Thyroid gland (tissue), 4 donors: Measurements from ENCODE around the gene CNTNAP5. TPM values are rescaled to one million over a fixed set of nuclear protein-coding genes. Genes with fewer than 3 reads are reported as not detected.

ENCODE experiments used
- DNase-seq, 2 donors: peaks; one replicate each; pipeline ENCODE4 v3.0.0-alpha.2; 2019
- H3K27ac ChIP-seq, 3 donors: fragments of 200-600 bp; sonication (generic); 1 replicate in 2 of 3; 2 replicates in 1 of 3; pipeline ENCODE4 v1.5.1; 2016 to 2019; ENCODE audit warnings: mild to moderate bottlenecking in 1 of 3, moderate library complexity in 1 of 3
- H3K27me3 ChIP-seq: fragments of 200-600 bp; sonication (generic); one replicate; pipeline ENCODE4 v1.5.1; 2019
- H3K36me3 ChIP-seq, 2 donors: fragments of 200-600 bp; sonication (generic); one replicate each; pipeline ENCODE4 v1.5.1; 2016 to 2019
- H3K4me1 ChIP-seq, 2 donors: fragments of 200-600 bp; sonication (generic); one replicate each; pipeline ENCODE4 v1.5.1; 2017 to 2019
- H3K4me3 ChIP-seq, 3 donors: fragments of 200-600 bp; sonication (generic); replicated peaks in 1 of 3; 1 replicate in 2 of 3; 2 replicates in 1 of 3; pipeline ENCODE4 v1.5.1; 2016; ENCODE audit warnings: mild to moderate bottlenecking in 1 of 3
- H3K9me3 ChIP-seq: fragments of 200-600 bp; sonication (generic); one replicate; pipeline ENCODE4 v1.5.1; 2017
- POLR2A ChIP-seq, 2 donors: fragments of 450-650 bp; IDR thresholded peaks; one replicate each; pipeline ENCODE4 v1.6.1; 2017; ENCODE audit warnings: antibody characterized with exemption in 2 of 2, mild to moderate bottlenecking in 2 of 2, moderate library complexity in 1 of 2
- WGBS, 2 donors: methylation state at CpG; one replicate each; pipeline ENCODE4 v1.1.5; 2017; 5-methylcytosine and 5-hydroxymethylcytosine counted together
- intact Hi-C: fragments of 100-400 bp; cut with DNase I; formaldehyde crosslinking; loops from one replicate; pipeline ENCODE4 v1.15.1; 2023
- total RNA-seq, 4 donors: library from RNA; depleted of rRNA; stranded (reverse); fragments of >200 nt; gene quantifications; one replicate each; pipeline ENCODE4 v1.2.3, GENCODE V29; 2016
- TF ChIP-seq, protein P1 (sequence below), 6 experiments: fragments of 200-600 bp in 3 of 6; fragments of 450-650 bp in 3 of 6; sonication (generic) in 3 of 6; IDR thresholded peaks; one replicate each; pipeline ENCODE4 v1.5.1; 2016 to 2019; ENCODE audit warnings: antibody characterized with exemption in 6 of 6, mild to moderate bottlenecking in 2 of 6, inconsistent platforms in 1 of 6, moderate library complexity in 1 of 6

The CNTNAP5 gene
- total RNA-seq, 4 donors from 2014 or later: not detected

DNA sequence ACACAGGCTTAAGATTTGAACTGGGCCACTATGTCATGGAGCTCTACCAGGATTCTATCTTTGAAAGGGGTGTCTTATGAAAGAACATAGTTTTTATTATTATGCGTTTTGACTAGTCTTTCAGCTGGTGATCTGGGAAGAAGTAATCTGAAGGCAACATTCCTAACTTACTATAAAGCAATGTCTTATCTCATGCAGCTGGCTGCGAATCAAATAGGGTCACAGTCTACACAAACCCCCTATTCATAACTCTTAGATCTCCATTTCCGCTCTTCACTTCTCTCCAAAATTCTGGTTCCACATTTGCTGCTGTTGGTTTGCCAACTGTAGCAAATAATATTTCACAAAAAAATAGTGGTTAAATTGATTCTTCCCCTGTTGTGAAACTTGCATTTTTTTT is 813.3 kb downstream of the CNTNAP5 start:
- intact Hi-C loops: no loop called here
- Histone ChIP-seq H3K27me3 (no peaks in the 10 kb centered on the region), H3K36me3 (no peaks in the 10 kb centered on the region), H3K4me1 (no peaks in the 10 kb centered on the region), H3K27ac (no peak overlapping the region), H3K4me3 (no peak overlapping the region), H3K9me3 (no peaks in the 10 kb centered on the region)
- 86 to 90% methylated on average over 3 of the region's 3 CpGs for WGBS, 2 donors
- TF ChIP-seq, protein P1, sequence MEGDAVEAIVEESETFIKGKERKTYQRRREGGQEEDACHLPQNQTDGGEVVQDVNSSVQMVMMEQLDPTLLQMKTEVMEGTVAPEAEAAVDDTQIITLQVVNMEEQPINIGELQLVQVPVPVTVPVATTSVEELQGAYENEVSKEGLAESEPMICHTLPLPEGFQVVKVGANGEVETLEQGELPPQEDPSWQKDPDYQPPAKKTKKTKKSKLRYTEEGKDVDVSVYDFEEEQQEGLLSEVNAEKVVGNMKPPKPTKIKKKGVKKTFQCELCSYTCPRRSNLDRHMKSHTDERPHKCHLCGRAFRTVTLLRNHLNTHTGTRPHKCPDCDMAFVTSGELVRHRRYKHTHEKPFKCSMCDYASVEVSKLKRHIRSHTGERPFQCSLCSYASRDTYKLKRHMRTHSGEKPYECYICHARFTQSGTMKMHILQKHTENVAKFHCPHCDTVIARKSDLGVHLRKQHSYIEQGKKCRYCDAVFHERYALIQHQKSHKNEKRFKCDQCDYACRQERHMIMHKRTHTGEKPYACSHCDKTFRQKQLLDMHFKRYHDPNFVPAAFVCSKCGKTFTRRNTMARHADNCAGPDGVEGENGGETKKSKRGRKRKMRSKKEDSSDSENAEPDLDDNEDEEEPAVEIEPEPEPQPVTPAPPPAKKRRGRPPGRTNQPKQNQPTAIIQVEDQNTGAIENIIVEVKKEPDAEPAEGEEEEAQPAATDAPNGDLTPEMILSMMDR (IDR thresholded peaks at IDR 0.05): no peak
- TF ChIP-seq POLR2A (IDR thresholded peaks at IDR 0.05): no peak
- DNase-seq: no peak

DNA sequence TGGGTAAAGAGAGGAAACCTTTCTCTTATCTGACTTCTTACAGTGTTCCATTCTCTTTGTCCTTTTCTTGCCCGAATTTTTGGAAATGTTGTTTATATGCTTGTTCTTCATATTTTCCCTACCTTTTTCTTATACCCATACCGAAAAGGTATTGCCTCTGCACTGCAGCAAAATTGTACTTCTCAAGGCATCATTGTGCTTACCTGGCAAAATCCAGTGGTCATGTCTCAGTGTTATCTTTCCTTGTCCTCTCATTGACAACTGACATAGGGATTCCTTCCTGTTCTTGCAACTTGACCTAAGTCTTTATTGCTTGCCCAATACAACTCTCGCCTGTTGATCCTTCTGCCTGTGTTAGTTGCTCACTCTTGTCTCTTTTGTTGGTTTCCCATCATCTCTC is 842.2 kb downstream of the CNTNAP5 start:
- intact Hi-C loops: no loop called here
- Histone ChIP-seq H3K36me3 (no peaks in the 10 kb centered on the region), H3K9me3 (no peaks in the 10 kb centered on the region), H3K27me3 (no peaks in the 10 kb centered on the region), H3K27ac (no peak overlapping the region), H3K4me1 (no peaks in the 10 kb centered on the region), H3K4me3 (no peak overlapping the region)
- 90% methylated on average over 3 of the region's 3 CpGs for WGBS, 2 donors
- no peak for TF ChIP-seq POLR2A (IDR thresholded peaks at IDR 0.05)
- TF ChIP-seq, protein P1 (IDR thresholded peaks at IDR 0.05): no peak
- no peak for DNase-seq

DNA sequence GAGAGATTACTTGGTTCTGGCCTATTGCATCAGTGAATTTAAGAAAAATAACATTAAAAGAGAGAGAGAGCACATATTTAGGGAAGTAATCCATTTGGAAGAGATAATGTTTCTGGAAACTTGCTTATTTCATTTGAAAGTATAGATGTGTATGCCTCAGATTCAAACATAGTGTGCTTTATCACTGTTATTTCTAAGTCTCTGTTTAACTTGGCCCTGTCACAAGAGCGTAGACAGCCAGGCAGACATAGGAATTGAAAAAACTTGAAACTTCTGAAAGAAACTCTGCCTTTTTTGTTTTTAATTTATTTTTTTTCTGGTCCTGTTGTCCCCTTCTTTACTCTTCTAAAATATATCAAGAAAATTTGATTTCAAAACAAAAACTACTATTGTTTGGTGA is 849.1 kb downstream of the CNTNAP5 start:
- intact Hi-C loops: no loop called here
- 53 to 72% methylated on average over 1 of the region's 1 CpG for WGBS, 2 donors

DNA sequence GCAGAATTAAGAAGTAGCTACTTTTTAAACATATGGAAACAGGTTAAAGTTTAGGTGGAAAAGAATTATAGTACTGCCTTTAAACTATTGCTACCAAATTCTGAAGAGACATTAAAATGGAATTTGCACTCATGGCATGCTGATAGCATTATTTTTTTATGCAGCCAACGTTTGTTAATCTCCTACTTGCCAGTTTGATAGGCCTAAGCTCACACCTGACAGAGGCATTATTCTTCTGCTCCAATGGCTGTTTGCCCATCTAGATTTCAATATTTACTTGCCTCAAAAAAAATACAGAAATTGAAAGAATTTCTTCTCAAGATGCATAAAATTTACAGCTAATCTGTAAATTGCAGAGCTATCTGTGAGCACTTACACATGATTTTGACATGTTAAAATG is 849.6 kb downstream of the CNTNAP5 start:
- H3K36me3 ChIP-seq: no peaks in the 10 kb centered on the region
- intact Hi-C loops: no loop called here
- TF ChIP-seq POLR2A (IDR thresholded peaks at IDR 0.05): no peak
- TF ChIP-seq, protein P1 (IDR thresholded peaks at IDR 0.05): no peak

More for the DNA sequence above, 849.1 kb downstream of the CNTNAP5 start:
- Histone ChIP-seq H3K27me3 (no peaks in the 10 kb centered on the region), H3K27ac (no peak overlapping the region), H3K4me3 (no peak overlapping the region), H3K4me1 (no peaks in the 10 kb centered on the region), H3K36me3 (no peaks in the 10 kb centered on the region), H3K9me3 (no peaks in the 10 kb centered on the region)
- DNase-seq: no peak
- TF ChIP-seq, protein P1 (IDR thresholded peaks at IDR 0.05): no peak
- TF ChIP-seq POLR2A (IDR thresholded peaks at IDR 0.05): no peak

DNA sequence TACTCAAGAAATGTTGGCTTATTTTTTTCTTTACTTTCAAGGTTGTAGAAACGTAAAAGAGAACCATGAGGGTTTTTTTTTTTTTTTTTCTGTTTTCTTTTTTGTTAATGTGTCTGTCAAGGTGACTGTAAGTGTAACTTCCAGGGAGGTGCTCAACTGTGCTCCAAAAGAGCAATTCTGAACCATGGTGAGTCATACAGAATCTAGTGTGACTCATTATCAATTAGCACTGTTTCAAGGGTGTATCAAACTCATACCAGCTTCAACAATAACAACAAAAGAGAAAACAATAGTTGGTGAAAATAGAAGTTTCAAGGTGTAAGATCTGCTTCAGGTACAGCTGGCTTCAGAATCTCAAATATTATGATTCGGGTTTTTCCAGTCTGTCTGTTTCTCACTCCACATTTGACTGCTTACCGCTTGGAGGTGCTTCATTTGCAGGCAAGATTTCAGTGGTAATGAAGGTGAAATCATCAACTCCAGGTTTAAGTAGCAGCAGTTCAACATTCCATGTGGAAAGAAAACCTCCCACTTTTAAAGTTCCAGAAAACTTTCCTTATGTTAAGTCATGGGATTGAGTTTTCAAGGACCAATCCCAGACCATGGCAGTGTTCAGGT is 850.6 kb downstream of the CNTNAP5 start:
- TF ChIP-seq, protein P1 (IDR thresholded peaks at IDR 0.05): no peak
- TF ChIP-seq POLR2A (IDR thresholded peaks at IDR 0.05): no peak
- intact Hi-C loops: no loop called here
- WGBS, 2 donors: 79 to 85% methylated on average over 3 of the region's 3 CpGs

More for the DNA sequence above, 849.6 kb downstream of the CNTNAP5 start:
- 20 to 29% methylated on average over 1 of the region's 1 CpG for WGBS, 2 donors
- Histone ChIP-seq H3K4me1 (no peaks in the 10 kb centered on the region), H3K4me3 (no peak overlapping the region), H3K9me3 (no peaks in the 10 kb centered on the region), H3K27ac (no peak overlapping the region), H3K27me3 (no peaks in the 10 kb centered on the region)
- no peak for DNase-seq

More for the DNA sequence above, 850.6 kb downstream of the CNTNAP5 start:
- no peak for DNase-seq
- Histone ChIP-seq H3K27me3 (no peaks in the 10 kb centered on the region), H3K36me3 (no peaks in the 10 kb centered on the region), H3K4me3 (no peak overlapping the region), H3K27ac (no peak overlapping the region), H3K9me3 (no peaks in the 10 kb centered on the region), H3K4me1 (no peaks in the 10 kb centered on the region)
